ENCODE results near the gene TTC33.
"Not testable (repeated sequence)": the region's sequence is repeated elsewhere in the genome, so short reads cannot be mapped to it uniquely, and the experiment has no call there.

TTC33 gene

GRCh38 chr5:40779561-40779960, 23.8 kb upstream of the TTC33 start:
- no peak for DNase-seq

GRCh38 chr5:40778133-40778532, 22.4 kb upstream of the TTC33 start:
- no peak for DNase-seq

GRCh38 chr5:40776658-40776977, 20.9 kb upstream of the TTC33 start:
- no peak for DNase-seq

- DNase-seq, result no peak
These were observed 20.3 kb upstream of the TTC33 start for GRCh38 chr5:40775846-40776657.

- DNase-seq, result no peak
These were observed 19.5 kb upstream of the TTC33 start for GRCh38 chr5:40775085-40775845.

DNA sequence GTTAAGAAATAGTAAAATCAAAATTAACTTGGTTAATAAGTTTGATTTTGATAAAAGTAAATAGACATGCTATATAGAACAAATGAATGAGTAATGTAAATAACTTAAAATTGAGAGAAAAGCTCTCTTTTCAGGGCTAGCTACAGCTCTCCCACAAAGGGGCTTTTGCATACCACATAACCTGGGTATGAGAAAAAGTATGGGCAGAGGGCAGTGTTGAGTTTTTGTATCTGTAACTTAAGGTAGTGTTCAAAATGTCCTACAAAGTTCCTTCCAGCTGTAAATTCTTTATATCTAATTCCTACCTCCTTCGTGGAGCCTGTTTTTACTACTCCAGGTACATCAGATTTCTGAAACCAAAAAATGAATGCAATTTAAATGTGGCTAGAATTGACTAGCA, 18.9 kb upstream of the TTC33 start:
- no peak for DNase-seq

DNA sequence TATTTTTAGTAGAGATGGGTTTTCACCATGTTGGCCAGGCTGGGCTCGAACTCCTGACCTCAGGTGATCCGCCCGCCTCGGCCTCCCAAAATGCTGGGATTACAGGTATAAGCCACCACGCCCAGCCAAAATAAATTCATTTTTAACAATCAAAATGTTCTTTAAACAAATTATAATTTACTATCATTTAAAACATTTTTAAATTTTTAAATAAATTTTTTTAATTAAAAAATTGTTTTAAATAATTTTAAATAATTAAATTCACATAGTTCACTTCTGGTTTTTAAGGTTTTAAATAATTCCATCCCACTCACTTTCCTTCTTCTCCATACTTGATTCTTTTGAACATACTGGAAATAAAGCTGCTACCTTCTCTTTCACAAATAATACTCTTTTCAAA, 15.0 kb upstream of the TTC33 start:
- DNase-seq, result no peak

DNA sequence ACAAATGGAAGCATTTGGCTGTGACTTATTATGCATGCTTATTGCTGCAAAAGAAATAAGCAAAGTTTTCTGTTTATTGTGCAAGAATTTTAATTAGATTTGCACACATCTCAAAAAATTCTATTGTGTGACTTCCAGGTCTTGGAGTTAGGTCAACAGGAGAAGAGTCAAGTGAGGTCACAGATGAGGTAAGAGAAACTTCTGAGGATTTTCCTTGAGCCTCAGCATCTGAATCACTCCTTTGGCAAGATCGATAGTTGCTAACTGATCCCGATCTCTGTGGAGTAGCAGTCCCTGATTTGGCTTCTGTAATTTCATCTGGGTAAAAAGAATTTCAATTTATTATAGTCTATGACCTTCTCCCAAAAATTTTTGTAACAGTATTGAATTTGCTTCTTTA, 6.9 kb upstream of the TTC33 start:
- no peak for DNase-seq

GRCh38 chr5:40757400-40757799, 1.6 kb upstream of the TTC33 start:
- no peak for DNase-seq

- DNase-seq, result peak; percentile 72 to 77
These were observed 711 bp downstream of the TTC33 start for GRCh38 chr5:40755093-40755406.

DNA sequence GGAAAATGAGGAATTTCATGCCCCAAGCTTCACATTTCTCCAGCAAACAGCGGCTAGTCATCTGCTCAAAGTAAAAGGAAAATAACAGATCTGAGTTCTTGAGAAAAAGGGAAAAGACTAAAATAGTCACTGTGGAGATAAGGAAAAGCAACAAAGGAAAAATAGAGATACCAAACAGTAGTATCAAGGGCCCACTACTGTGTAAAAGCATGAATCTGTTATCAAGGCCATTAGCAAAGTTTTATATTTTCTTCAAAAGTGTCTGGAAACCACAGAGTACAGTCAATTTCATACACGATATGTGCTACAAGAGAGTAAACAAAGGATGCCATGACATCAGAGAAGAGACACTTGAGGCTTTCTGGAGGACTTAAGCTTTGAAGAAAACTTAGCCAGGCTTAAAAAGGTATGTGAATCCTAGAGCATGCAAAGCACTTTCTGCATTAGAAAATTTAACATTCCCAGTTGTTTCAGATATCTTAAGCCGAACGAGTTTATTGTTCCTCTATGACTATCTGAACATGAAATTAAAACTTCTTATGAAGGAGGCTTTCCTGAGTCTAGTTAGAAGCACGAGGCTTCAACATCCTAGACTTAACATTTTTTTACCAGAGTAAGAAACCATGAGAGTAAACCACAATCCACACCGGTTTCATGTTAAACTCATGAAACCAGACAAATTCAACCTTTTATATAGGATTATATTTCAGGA, 1.2 kb downstream of the TTC33 start:
- DNase-seq, result peak in 1 of 2 donors; percentile 55

DNA sequence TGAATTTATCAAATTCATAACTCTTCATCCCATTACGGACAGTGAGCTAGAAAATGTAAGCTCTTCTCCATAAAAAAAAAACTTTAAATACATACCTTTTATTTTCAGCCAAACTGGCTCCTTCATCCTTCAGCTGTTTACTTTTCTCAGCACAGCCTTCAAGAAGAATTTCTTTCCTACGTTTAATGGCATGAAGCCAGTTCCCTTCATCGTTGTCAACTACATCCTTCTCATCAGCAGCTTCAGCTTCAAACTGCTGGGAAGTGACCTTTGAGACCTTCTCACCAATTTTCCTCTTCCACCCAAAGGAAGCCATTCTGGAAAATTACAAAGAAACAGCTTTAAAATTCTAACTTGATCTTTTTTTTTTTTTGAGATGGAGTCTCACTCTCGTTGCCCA, 9.1 kb downstream of the TTC33 start:
- DNase-seq, result no peak

DNA sequence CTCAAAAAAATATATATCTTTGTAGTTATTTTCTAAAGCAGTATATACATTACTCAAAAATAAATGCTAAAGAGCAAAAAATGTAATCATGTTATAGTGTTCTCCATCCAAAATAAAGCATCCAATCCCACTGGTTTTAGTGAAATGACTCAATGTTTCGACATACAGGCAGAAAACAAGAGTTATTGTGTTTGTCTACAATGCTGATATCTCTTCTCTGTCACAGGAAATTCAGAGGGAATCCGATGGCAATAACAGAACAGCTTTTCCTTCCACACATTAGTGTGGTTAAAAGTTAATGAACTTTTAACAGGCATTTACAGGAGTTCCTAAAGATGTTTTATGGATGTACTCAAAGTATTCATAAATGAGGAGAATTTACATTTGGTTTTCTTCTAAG, 12.0 kb downstream of the TTC33 start:
- DNase-seq, result no peak

DNA sequence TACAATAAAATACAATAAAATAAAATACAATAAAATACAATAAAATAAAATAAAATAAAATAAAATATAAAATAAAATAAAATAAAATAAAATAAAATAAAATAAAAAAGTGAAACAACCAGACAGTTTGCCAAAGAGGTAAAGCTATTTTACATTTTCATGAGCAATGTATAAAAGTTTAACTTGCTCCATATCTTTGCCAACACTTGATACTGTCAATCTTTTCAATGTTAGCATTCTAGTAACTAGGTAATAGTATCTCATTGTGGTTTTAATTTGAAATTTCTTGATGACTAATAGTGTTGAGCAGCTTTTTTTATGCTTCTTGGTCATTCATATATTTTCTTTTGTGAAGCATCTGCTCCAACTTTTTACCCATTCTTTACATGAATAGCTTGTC, 17.3 kb downstream of the TTC33 start:
- DNase-seq, result no peak

DNA sequence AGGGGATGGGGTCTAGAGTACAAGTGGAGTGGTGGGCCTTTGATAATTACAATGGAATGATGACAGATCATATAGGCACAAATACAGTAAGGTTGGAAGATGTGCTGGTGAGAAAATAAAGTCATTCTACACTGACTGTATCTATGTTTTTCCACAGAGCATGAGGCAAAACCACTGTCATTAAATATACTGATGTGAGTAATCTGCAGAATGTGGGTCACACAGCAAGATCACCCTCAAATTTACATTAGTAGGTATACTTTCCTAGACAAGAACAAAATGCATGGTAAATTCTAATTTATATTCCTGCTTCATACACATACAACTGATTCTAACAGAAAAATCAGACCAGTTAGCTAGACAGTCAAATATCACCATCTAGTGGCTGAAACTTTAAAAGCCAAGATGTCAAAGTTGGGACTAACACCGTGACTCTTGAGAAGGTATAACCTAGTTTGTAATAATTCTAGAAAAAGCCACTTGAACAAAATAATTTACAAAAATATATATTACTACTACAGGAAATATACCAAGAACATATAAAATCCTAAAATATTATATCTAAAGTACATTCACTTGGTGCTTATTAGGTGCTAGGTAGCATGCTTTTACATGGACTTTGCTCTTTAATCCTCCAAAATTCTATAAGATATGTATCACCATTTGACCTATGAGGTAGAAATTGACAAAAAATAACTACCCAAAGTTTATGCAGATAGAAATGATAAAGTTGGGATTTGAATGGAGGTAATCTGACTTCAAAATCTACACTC, 19.5 kb downstream of the TTC33 start:
- DNase-seq, result peak in 1 of 2 donors; percentile 73

DNA sequence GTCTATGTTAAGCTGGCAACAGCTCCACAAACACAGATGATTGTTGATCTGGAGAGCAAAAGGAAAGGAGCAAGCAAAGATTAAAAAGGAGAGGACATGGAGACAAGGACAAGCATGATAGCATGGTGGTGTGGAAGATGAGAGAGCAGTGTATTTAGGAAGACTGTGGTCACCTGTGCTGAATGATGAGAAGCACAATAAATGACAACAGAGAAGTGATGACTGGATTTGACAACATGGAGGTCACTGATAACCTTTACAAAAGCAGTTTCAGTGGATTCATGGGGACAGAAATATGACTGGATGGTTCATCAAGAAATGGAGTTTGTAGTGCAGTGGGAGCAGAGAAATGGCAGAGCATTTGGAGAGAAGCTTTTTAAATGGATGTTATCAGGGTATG, 20.2 kb downstream of the TTC33 start:
- no peak for DNase-seq

GRCh38 chr5:40734986-40735385, 20.8 kb downstream of the TTC33 start:
- no peak for DNase-seq

- DNase-seq, result no peak
These were observed 21.7 kb downstream of the TTC33 start for GRCh38 chr5:40733879-40734563.

- DNase-seq, result no peak
These were observed 22.3 kb downstream of the TTC33 start for GRCh38 chr5:40733434-40733833.

- DNase-seq, result not testable (repeated sequence)
These were observed 33.3 kb downstream of the TTC33 start for GRCh38 chr5:40722497-40722911.

DNA sequence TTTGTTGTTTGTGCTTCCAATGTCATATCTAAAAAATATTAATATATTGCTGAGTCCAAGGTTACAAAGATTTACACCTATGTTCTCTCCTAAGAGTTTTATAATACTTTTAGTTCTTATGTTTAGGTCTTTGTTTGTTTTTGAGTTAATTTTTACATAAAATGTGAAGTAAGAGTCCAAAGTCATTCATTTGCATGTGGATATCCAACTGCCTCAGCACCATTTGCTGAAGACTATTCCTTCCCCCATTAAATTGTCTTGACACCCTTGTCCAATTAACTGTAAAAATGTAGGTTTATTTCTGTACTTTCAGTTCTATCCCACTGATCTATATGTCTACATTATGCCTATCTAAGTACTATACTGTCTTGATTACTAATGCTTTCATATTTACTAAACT, 35.7 kb downstream of the TTC33 start:
- no peak for DNase-seq

DNA sequence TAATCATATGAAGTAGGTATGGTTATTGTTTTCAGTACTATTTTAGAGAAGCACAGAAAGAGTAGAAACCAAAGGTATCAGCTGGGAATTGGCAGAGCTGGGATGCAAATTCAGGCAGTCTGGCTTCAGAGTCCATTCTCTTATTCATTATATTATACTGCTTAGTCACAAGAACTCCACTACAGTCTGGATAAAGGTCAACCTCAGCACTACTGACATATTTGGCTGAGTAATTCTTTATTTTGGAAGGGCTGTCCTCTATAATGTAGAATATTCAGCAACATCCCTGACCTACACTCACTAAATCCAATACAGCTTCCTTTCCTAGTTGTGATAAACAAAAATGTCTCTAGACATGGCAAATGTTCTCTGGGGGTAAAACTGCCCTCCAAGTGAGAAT, 38.5 kb downstream of the TTC33 start:
- DNase-seq, result no peak

GRCh38 chr5:40716590-40716989, 39.2 kb downstream of the TTC33 start:
- DNase-seq, result no peak
